HCT116 (cell line): ENCODE measurements around the gene RGS2. TPM values are rescaled to one million over a fixed set of nuclear protein-coding genes. Genes with fewer than 3 reads are reported as not detected.
A peak's percentile ranks its signal among the peaks of the same experiment; 100 is the strongest.

Experiments used
- ATAC-seq: fragments of 200-7000 bp; cut with Tn5 transposase; 2 replicates; pipeline ENCODE4 v1.9.1; 2020; ENCODE audit warnings: mild to moderate bottlenecking, moderate library complexity
- BruUV-seq: library from RNA; stranded (reverse); fragments of 400-500 nt; replicated peaks from 2 replicates; lab custom pipeline; 2021; lab: Mats Ljungman, UMichigan
- CTCF ChIA-PET: fragments of 300-600 bp; sonication (Branson Sonifier 250); formaldehyde crosslinking; loops from one replicate; lab custom pipeline; 2021; ENCODE audit warnings: antibody characterized with exemption; lab: Charles Lee
- POLR2A ChIA-PET: fragments of 300-600, 350-600 bp; sonication (Branson Sonifier 250); formaldehyde crosslinking; loops from one replicate; lab custom pipeline; 2021; ENCODE audit warnings: antibody characterized with exemption; lab: Charles Lee
- RAD21 ChIA-PET, 2 experiments: fragments of 300-600 bp; sonication (Branson Sonifier 250); formaldehyde crosslinking; loops; one replicate each; lab custom pipeline; 2023; ENCODE audit warnings: low total read pairs in 2 of 2; ENCODE audit not compliant: uncharacterized antibody in 2 of 2, unreplicated experiment in 2 of 2, low non-redundant PET in 1 of 2; lab: Charles Lee
- DNase-seq: peaks from one replicate; pipeline ENCODE4 v3.0.0-alpha.2; 2010; ENCODE audit warnings: low read depth, low spot score
- H2AFZ ChIP-seq: fragments of 200-600 bp; shearing (Covaris generic), sonication (generic); 2 replicates; pipeline ENCODE4 v1.6.1; 2017; ENCODE audit warnings: low read depth, mixed run types, mixed read lengths, antibody characterized with exemption, low read length; ENCODE audit not compliant: poor library complexity, severe bottlenecking
- H3K27ac ChIP-seq: 2 replicates; pipeline ENCODE4 v1.5.1; 2012; ENCODE audit warnings: low read depth, low read length
- H3K27me3 ChIP-seq: fragments of 200-600 bp; sonication (generic); 2 replicates; pipeline ENCODE4 v1.6.1; 2016; ENCODE audit warnings: mixed run types, low read length, mixed read lengths; ENCODE audit not compliant: insufficient read depth
- H3K36me3 ChIP-seq, 2 experiments: fragments of 200-500 bp in 1 of 2; fragments of 200-600 bp in 1 of 2; sonication (Bioruptor generic) in 1 of 2; sonication (generic) in 1 of 2; 2 replicates each; pipeline versions ENCODE4 v1.5.1 to v1.6.1; 2014 to 2016; ENCODE audit warnings: low read length in 2 of 2, inconsistent platforms in 1 of 2, mixed read lengths in 1 of 2, mixed run types in 1 of 2; ENCODE audit not compliant: insufficient read depth in 2 of 2, control insufficient read depth in 1 of 2
- H3K4me1 ChIP-seq, 2 experiments: fragments of 200-600 bp in 1 of 2; sonication (generic) in 1 of 2; 2 replicates each; pipeline versions ENCODE4 v1.5.1 to v1.6.1; 2012 to 2017; ENCODE audit warnings: low read length in 2 of 2, inconsistent platforms in 1 of 2, mild to moderate bottlenecking in 1 of 2, mixed read lengths in 1 of 2, mixed run types in 1 of 2, moderate library complexity in 1 of 2; ENCODE audit not compliant: insufficient read depth in 2 of 2, control insufficient read depth in 1 of 2
- H3K4me2 ChIP-seq: fragments of 200-600 bp; sonication (generic); 2 replicates; pipeline ENCODE4 v1.6.1; 2017; ENCODE audit warnings: mixed run types, low read length, mixed read lengths
- H3K4me3 ChIP-seq, 2 experiments: fragments of 200-600 bp in 1 of 2; sonication (generic) in 1 of 2; replicated peaks in 1 of 2; 2 replicates each; pipeline ENCODE4 v1.5.1; 2011 to 2016; ENCODE audit warnings: low read length in 2 of 2, control low read depth in 1 of 2, low read depth in 1 of 2, mild to moderate bottlenecking in 1 of 2, mixed read lengths in 1 of 2, mixed run types in 1 of 2
- H3K79me2 ChIP-seq: fragments of 200-600 bp; sonication (generic); 2 replicates; pipeline ENCODE4 v1.6.1; 2017; ENCODE audit warnings: mild to moderate bottlenecking, mixed run types, low read length, moderate library complexity, mixed read lengths; ENCODE audit not compliant: insufficient read depth
- H3K9ac ChIP-seq: fragments of 200-600 bp; sonication (generic); 2 replicates; pipeline ENCODE4 v1.6.1; 2016; ENCODE audit warnings: low read length, mixed read lengths
- H3K9me2 ChIP-seq: fragments of 200-600 bp; sonication (generic), shearing (Covaris generic); 2 replicates; pipeline ENCODE4 v1.6.1; 2017; ENCODE audit warnings: mixed run types, mild to moderate bottlenecking, moderate library complexity; ENCODE audit not compliant: insufficient read depth
- H3K9me3 ChIP-seq, 2 experiments: fragments of 200-500 bp in 1 of 2; fragments of 200-600 bp in 1 of 2; sonication (Bioruptor generic) in 1 of 2; sonication (generic) in 1 of 2; 2 replicates each; pipeline ENCODE4 v1.6.1; 2014 to 2017; ENCODE audit warnings: low read length in 2 of 2, mixed read lengths in 2 of 2, inconsistent platforms in 1 of 2, low read depth in 1 of 2, mild to moderate bottlenecking in 1 of 2, mixed run types in 1 of 2, moderate library complexity in 1 of 2; ENCODE audit not compliant: control insufficient read depth in 1 of 2, insufficient read depth in 1 of 2
- H4K20me1 ChIP-seq: fragments of 200-600 bp; sonication (generic), shearing (Covaris generic); 2 replicates; pipeline ENCODE4 v1.6.1; 2017; ENCODE audit warnings: mixed run types, mild to moderate bottlenecking, moderate library complexity; ENCODE audit not compliant: insufficient read depth
- CTCF ChIP-seq, 3 experiments: fragments of 200-600 bp in 1 of 3; sonication (generic) in 1 of 3; IDR thresholded peaks in 2 of 3; conservative IDR thresholded peaks in 1 of 3; 2 replicates each; pipeline ENCODE4 v1.5.1; 2012 to 2017; ENCODE audit warnings: low read depth in 2 of 3, low read length in 2 of 3, antibody characterized with exemption in 1 of 3, borderline replicate concordance in 1 of 3, control low read depth in 1 of 3, mild to moderate bottlenecking in 1 of 3, mixed read lengths in 1 of 3, mixed run types in 1 of 3, moderate library complexity in 1 of 3; ENCODE audit not compliant: insufficient read depth in 1 of 3
- EGR1 ChIP-seq: IDR thresholded peaks from 2 replicates; pipeline ENCODE4 v1.6.1; 2012; ENCODE audit warnings: low read depth
- EZH2 ChIP-seq: fragments of 200-600 bp; sonication (generic); IDR thresholded peaks from 2 replicates; pipeline ENCODE4 v1.6.1; 2017; ENCODE audit warnings: antibody characterized with exemption, mixed run types
- EZH2phosphoT487 ChIP-seq: fragments of 200-600 bp; IDR thresholded peaks from 2 replicates; pipeline ENCODE4 v1.6.1; 2018; ENCODE audit warnings: antibody characterized with exemption, borderline replicate concordance
- JUND ChIP-seq: IDR thresholded peaks from 2 replicates; pipeline ENCODE4 v1.6.1; 2012
- RAD21 ChIP-seq: IDR thresholded peaks from 2 replicates; pipeline ENCODE4 v1.6.1; 2012; ENCODE audit warnings: low read depth, mild to moderate bottlenecking
- REST ChIP-seq: IDR thresholded peaks from 2 replicates; pipeline ENCODE4 v1.6.1; 2012; ENCODE audit warnings: low read depth
- SIN3A ChIP-seq: IDR thresholded peaks from 2 replicates; pipeline ENCODE4 v1.6.1; 2012; ENCODE audit warnings: low read depth
- TCF7L2 ChIP-seq: IDR thresholded peaks from 2 replicates; pipeline ENCODE4 v1.7.0; 2011; ENCODE audit warnings: borderline replicate concordance, inconsistent platforms; ENCODE audit not compliant: insufficient read depth, insufficient read length; ENCODE audit errors: extremely low read depth
- YY1 ChIP-seq: IDR thresholded peaks from 2 replicates; pipeline ENCODE4 v1.6.1; 2011; ENCODE audit warnings: low read length, low read depth, moderate library complexity, mild to moderate bottlenecking; ENCODE audit not compliant: insufficient replicate concordance; ENCODE audit errors: extremely low read depth
- ZNF274 ChIP-seq: fragments of 200-500 bp; sonication (Bioruptor generic); IDR thresholded peaks from 2 replicates; pipeline ENCODE4 v1.6.1; 2014; ENCODE audit warnings: mild to moderate bottlenecking, low read depth, low read length, inconsistent platforms
- intact Hi-C: fragments of 100-400 bp; cut with micrococcal nuclease; formaldehyde crosslinking; loops from 2 replicates; pipeline ENCODE4 v1.10.0; 2022
- total RNA-seq: library from RNA; stranded (reverse); gene quantifications from one replicate; pipeline ENCODE4 v1.2.1, GENCODE V29; 2021; ENCODE audit not compliant: unreplicated experiment

Gene RGS2
- total RNA-seq, 1 experiment from 2014 or later: 21.1 TPM

GRCh38 chr1:192809307-192810252 is 741 bp downstream of the RGS2 start:
- ChIA-PET RAD21 (no interaction called here), POLR2A (interaction anchor here (0.8 to 1.8 kb wide), 3 partner anchors 12 to 221 kb away, joined by 3 to 6 read pairs (median 3); no protein-coding TSS in a partner anchor), CTCF (no interaction called here)

GRCh38 chr1:192810253-192810880 is 1.5 kb downstream of the RGS2 start:
- no peak overlapping the region for H3K9ac ChIP-seq
- peak overlapping the region; percentile 89 for H3K4me2 ChIP-seq
- RAD21 ChIA-PET: no interaction called here
- no peaks in the 10 kb centered on the region for H3K27me3 ChIP-seq
- peaks cover 2 to 17% of the 10 kb centered on the region in 2 experiments; a peak in 1 of 4 replicates for H3K36me3 ChIP-seq
- no peak overlapping the region for H3K27ac ChIP-seq
- intact Hi-C loops: no loop called here
- no TSS peak for BruUV-seq
- H2AFZ ChIP-seq: no peak overlapping the region
- H3K9me2 ChIP-seq: no peaks in the 10 kb centered on the region
- no peaks in the 10 kb centered on the region for H3K9me3 ChIP-seq
- peaks cover 19% of the 10 kb centered on the region for H3K79me2 ChIP-seq
- DNase-seq (no peak), ATAC-seq (no peak)
- no peaks in the 10 kb centered on the region for H4K20me1 ChIP-seq
- CTCF ChIA-PET: interaction anchor here (1.9 kb wide), 1 partner anchor 209 kb away, joined by 9 read pairs; no protein-coding TSS in a partner anchor
- peaks cover 13 to 37% of the 10 kb centered on the region in 2 experiments; a peak in 3 of 4 replicates for H3K4me1 ChIP-seq
- H3K4me3 ChIP-seq: peak overlapping the region in 1 of 2 experiments; percentile 93; a peak in 1 of 4 replicates
- POLR2A ChIA-PET: interaction anchor here (0.8 to 1.8 kb wide), 3 partner anchors 12 to 209 kb away, joined by 3 to 6 read pairs (median 3); no protein-coding TSS in a partner anchor
- TF ChIP-seq CTCF (IDR thresholded peaks at IDR 0.05 in 2 of 3, conservative IDR thresholded peaks at IDR 0.05 in 1 of 3; ENCODE audit: borderline replicate concordance in 1 of 3, insufficient read depth in 1 of 3, low read depth in 2 of 3, low read length in 2 of 3) (no peak), SIN3A (no peak), JUND (no peak), YY1 (no peak), TCF7L2 (no peak), EZH2phosphoT487 (no peak), REST (no peak), EZH2 (no peak)

More at GRCh38 chr1:192809307-192810252, 741 bp downstream of the RGS2 start:
- peaks cover 13 to 37% of the 10 kb centered on the region in 2 experiments; a peak in 3 of 4 replicates for H3K4me1 ChIP-seq
- H3K79me2 ChIP-seq: peaks cover 19% of the 10 kb centered on the region
- H3K9me2 ChIP-seq: no peaks in the 10 kb centered on the region
- peak overlapping the region; percentile 83 for H3K9ac ChIP-seq
- H3K36me3 ChIP-seq: peaks cover 2 to 17% of the 10 kb centered on the region in 2 experiments; a peak in 1 of 4 replicates
- no peak for TF ChIP-seq ZNF274
- TF ChIP-seq RAD21: peak; percentile 2; the same call in 1 of the 2 replicates
- TF ChIP-seq EGR1: no peak
- no peaks in the 10 kb centered on the region for H4K20me1 ChIP-seq
- no peaks in the 10 kb centered on the region for H3K27me3 ChIP-seq
- H2AFZ ChIP-seq: no peak overlapping the region
- ATAC-seq (peak; percentile 7; the same call in 1 of the 2 replicates), DNase-seq (no peak)
- H3K4me3 ChIP-seq: peak overlapping the region; percentile 91 to 93
- H3K9me3 ChIP-seq: no peaks in the 10 kb centered on the region
- peak overlapping the region; percentile 89 for H3K4me2 ChIP-seq
- peak overlapping the region; percentile 70; the same call in 1 of the 2 replicates for H3K27ac ChIP-seq
- intact Hi-C loops: loop anchor here (5.0 kb wide), 1 partner anchor 313 kb away; the partner anchor contains the start of gene CDC73
- BruUV-seq: TSS peak; percentile 81
